ENCODE measurements around the gene STBD1.

DNA sequence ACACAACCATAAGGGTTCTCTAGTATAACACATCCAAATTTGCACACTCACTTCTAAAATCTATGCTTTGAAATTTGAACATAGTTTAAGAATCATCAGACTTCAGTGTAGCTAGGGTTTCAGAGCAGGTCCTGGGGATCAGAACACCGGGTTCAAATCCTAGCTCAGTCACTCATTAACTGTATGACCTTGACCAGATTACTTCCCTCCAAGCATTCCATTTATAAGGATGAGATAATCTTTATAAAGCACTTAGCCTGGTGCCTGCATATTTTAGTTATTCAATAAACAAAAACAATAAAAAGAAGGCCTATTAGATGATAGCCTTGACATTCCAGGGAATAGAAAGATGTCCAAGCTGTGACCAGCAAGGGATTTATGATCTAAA lies 4.8 kb upstream of the STBD1 start:
- TF ChIP-seq CTCF (IDR thresholded peaks at IDR 0.05), result no peak
- TF ChIP-seq POLR2AphosphoS5 (IDR thresholded peaks at IDR 0.05), result no peak
- TF ChIP-seq POLR2A (IDR thresholded peaks at IDR 0.05), result no peak
